ENCODE results near the gene TMEM120A.

TMEM120A gene

GRCh38 chr7:75983471-75984129, 10.8 kb downstream of the TMEM120A start:
- TF ChIP-seq CTCF (IDR thresholded peaks at IDR 0.05; ENCODE audit: low read depth, low read length, missing control alignments): no peak
- H3K4me3 ChIP-seq (ENCODE audit: low read depth, low read length): no peak overlapping the region
- no peak for DNase-seq (ENCODE audit: low read depth)

- no peak for TF ChIP-seq CTCF (IDR thresholded peaks at IDR 0.05; ENCODE audit: low read depth, low read length, missing control alignments)
- no peak for DNase-seq (ENCODE audit: low read depth)
- no peak overlapping the region for H3K4me3 ChIP-seq (ENCODE audit: low read depth, low read length)
Observed at GRCh38 chr7:75982306-75983064, 11.9 kb downstream of the TMEM120A start.

- TF ChIP-seq CTCF (IDR thresholded peaks at IDR 0.05; ENCODE audit: low read depth, low read length, missing control alignments): no peak
- no peak overlapping the region for H3K4me3 ChIP-seq (ENCODE audit: low read depth, low read length)
- no peak for DNase-seq (ENCODE audit: low read depth)
Observed at GRCh38 chr7:75981453-75982305, 12.7 kb downstream of the TMEM120A start.

- H3K4me3 ChIP-seq (ENCODE audit: low read depth, low read length): no peak overlapping the region
- no peak for DNase-seq (ENCODE audit: low read depth)
- TF ChIP-seq CTCF (IDR thresholded peaks at IDR 0.05; ENCODE audit: low read depth, low read length, missing control alignments): no peak
Observed at GRCh38 chr7:75981203-75981452, 13.3 kb downstream of the TMEM120A start.

GRCh38 chr7:75980430-75981202, 13.8 kb downstream of the TMEM120A start:
- H3K4me3 ChIP-seq (ENCODE audit: low read depth, low read length): no peak overlapping the region
- no peak for DNase-seq (ENCODE audit: low read depth)
- no peak for TF ChIP-seq CTCF (IDR thresholded peaks at IDR 0.05; ENCODE audit: low read depth, low read length, missing control alignments)

- H3K4me3 ChIP-seq (ENCODE audit: low read depth, low read length): no peak overlapping the region
- DNase-seq (ENCODE audit: low read depth): no peak
- TF ChIP-seq CTCF (IDR thresholded peaks at IDR 0.05; ENCODE audit: low read depth, low read length, missing control alignments): no peak
Observed at GRCh38 chr7:75979759-75980429, 14.5 kb downstream of the TMEM120A start.
